ENCODE measurements around the gene MAPK4.

The MAPK4 gene

GRCh38 chr18:50721451-50722120 lies 161.7 kb downstream of the MAPK4 start:
- no peaks in the 10 kb centered on the region for H3K36me3 ChIP-seq (ENCODE audit: control insufficient read depth, insufficient read depth, low read length)
- no peak overlapping the region for H3K27ac ChIP-seq (ENCODE audit: low read depth, low read length)
- no peak overlapping the region for H3K4me3 ChIP-seq (ENCODE audit: low read depth, low read length)
- H3K27me3 ChIP-seq (ENCODE audit: control insufficient read depth, insufficient read depth, low read length), result no peaks in the 10 kb centered on the region
- peaks cover 5% of the 10 kb centered on the region for H3K4me1 ChIP-seq (ENCODE audit: control insufficient read depth, insufficient read depth, low read length)
- no peaks in the 10 kb centered on the region for H3K9me3 ChIP-seq (ENCODE audit: control insufficient read depth, insufficient read depth, low read length)
- no peak overlapping the region; the same call in 1 of the 2 replicates for H3K9ac ChIP-seq (ENCODE audit: low read depth, low read length)

- Histone ChIP-seq H3K4me1 (ENCODE audit: control insufficient read depth, insufficient read depth, low read length) (peaks cover 7% of the 10 kb centered on the region), H3K27ac (ENCODE audit: low read depth, low read length) (no peak overlapping the region), H3K27me3 (ENCODE audit: control insufficient read depth, insufficient read depth, low read length) (no peaks in the 10 kb centered on the region)
Measured at GRCh38 chr18:50722311-50722710, 162.4 kb downstream of the MAPK4 start.

DNA sequence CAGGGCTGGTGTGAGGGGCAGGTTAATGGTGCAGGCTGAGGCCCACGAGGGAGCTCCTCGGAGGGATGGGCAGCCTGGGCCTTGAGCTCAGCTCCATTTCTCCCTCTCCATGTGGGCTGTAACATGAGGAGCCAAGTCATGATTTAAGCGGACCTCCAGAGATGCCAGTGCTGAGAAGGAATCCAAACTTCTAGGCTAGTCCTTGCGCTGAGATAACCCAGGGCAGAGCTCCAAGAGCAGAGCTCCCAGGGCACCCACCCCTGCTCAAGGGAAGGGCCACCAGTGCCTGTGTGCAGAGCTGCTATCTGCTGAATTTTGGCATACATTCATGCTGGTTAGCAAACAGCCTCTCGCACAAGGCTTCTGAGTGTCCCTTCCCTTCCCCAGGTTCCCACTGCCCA lies 164.9 kb downstream of the MAPK4 start:
- no peaks in the 10 kb centered on the region for H3K36me3 ChIP-seq (ENCODE audit: control insufficient read depth, insufficient read depth, low read length)
- H3K27me3 ChIP-seq (ENCODE audit: control insufficient read depth, insufficient read depth, low read length), result no peaks in the 10 kb centered on the region
- no peak overlapping the region for H3K9ac ChIP-seq (ENCODE audit: low read depth, low read length)
- H3K4me1 ChIP-seq (ENCODE audit: control insufficient read depth, insufficient read depth, low read length), result peaks cover 7% of the 10 kb centered on the region
- H3K9me3 ChIP-seq (ENCODE audit: control insufficient read depth, insufficient read depth, low read length), result no peaks in the 10 kb centered on the region
- H3K27ac ChIP-seq (ENCODE audit: low read depth, low read length), result no peak overlapping the region
- no peak overlapping the region for H3K4me3 ChIP-seq (ENCODE audit: low read depth, low read length)

More at GRCh38 chr18:50722311-50722710, 162.4 kb downstream of the MAPK4 start:
- Histone ChIP-seq H3K9ac (ENCODE audit: low read depth, low read length) (no peak overlapping the region), H3K36me3 (ENCODE audit: control insufficient read depth, insufficient read depth, low read length) (no peaks in the 10 kb centered on the region), H3K4me3 (ENCODE audit: low read depth, low read length) (no peak overlapping the region), H3K9me3 (ENCODE audit: control insufficient read depth, insufficient read depth, low read length) (no peaks in the 10 kb centered on the region)

- Histone ChIP-seq H3K36me3 (ENCODE audit: control insufficient read depth, insufficient read depth, low read length) (no peaks in the 10 kb centered on the region), H3K4me1 (ENCODE audit: control insufficient read depth, insufficient read depth, low read length) (peaks cover 7% of the 10 kb centered on the region), H3K4me3 (ENCODE audit: low read depth, low read length) (no peak overlapping the region), H3K9me3 (ENCODE audit: control insufficient read depth, insufficient read depth, low read length) (no peaks in the 10 kb centered on the region), H3K27ac (ENCODE audit: low read depth, low read length) (no peak overlapping the region), H3K27me3 (ENCODE audit: control insufficient read depth, insufficient read depth, low read length) (no peaks in the 10 kb centered on the region), H3K9ac (ENCODE audit: low read depth, low read length) (no peak overlapping the region)
Measured at GRCh38 chr18:50726960-50727589, 167.2 kb downstream of the MAPK4 start.

DNA sequence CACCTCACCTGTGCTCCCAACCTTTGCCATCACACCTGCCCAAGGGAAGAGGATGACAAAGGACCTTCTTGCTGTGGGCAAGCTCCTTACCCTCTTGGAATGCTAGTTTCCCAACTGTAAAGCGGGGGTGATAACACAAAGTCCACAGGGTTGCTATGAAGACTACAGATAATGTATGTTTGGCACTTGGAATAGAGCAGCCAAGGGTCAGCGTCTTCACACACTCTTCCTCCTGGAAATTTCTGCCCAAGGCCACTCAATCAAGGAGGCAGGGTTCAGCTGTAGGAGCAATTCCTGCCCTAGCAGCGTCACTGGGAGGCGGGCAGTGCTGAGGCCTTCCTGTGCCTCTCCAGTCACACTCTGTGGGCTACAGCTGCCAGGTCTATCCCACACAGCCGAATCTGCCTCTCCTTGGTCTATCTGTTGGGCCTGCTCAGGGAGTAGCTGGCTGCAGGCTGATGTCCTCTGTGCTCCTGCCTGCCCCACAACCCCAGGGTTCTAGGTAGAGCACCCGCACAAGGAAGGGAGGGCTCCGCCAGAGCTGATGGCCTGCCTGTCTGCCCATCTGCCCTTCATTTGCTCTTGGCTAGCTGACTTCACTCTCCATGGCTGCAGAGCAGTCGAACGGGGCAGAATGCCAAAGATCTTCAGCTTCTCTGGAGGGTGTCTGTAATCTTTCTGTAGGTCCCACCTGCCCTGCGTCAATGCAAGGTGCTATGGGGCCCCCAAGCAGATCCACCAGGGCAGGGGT lies 168.0 kb downstream of the MAPK4 start:
- Histone ChIP-seq H3K4me3 (ENCODE audit: low read depth, low read length) (no peak overlapping the region), H3K27me3 (ENCODE audit: control insufficient read depth, insufficient read depth, low read length) (no peaks in the 10 kb centered on the region), H3K36me3 (ENCODE audit: control insufficient read depth, insufficient read depth, low read length) (no peaks in the 10 kb centered on the region), H3K4me1 (ENCODE audit: control insufficient read depth, insufficient read depth, low read length) (peaks cover 7% of the 10 kb centered on the region), H3K9me3 (ENCODE audit: control insufficient read depth, insufficient read depth, low read length) (no peaks in the 10 kb centered on the region), H3K27ac (ENCODE audit: low read depth, low read length) (no peak overlapping the region), H3K9ac (ENCODE audit: low read depth, low read length) (no peak overlapping the region)

- no peaks in the 10 kb centered on the region for H3K27me3 ChIP-seq (ENCODE audit: control insufficient read depth, insufficient read depth, low read length)
- H3K4me3 ChIP-seq (ENCODE audit: low read depth, low read length), result no peak overlapping the region
- H3K9me3 ChIP-seq (ENCODE audit: control insufficient read depth, insufficient read depth, low read length), result no peaks in the 10 kb centered on the region
- H3K4me1 ChIP-seq (ENCODE audit: control insufficient read depth, insufficient read depth, low read length), result peaks cover 7% of the 10 kb centered on the region
- H3K36me3 ChIP-seq (ENCODE audit: control insufficient read depth, insufficient read depth, low read length), result no peaks in the 10 kb centered on the region
- no peak overlapping the region for H3K9ac ChIP-seq (ENCODE audit: low read depth, low read length)
- H3K27ac ChIP-seq (ENCODE audit: low read depth, low read length), result no peak overlapping the region
Measured at GRCh38 chr18:50729376-50729775, 169.5 kb downstream of the MAPK4 start.

DNA sequence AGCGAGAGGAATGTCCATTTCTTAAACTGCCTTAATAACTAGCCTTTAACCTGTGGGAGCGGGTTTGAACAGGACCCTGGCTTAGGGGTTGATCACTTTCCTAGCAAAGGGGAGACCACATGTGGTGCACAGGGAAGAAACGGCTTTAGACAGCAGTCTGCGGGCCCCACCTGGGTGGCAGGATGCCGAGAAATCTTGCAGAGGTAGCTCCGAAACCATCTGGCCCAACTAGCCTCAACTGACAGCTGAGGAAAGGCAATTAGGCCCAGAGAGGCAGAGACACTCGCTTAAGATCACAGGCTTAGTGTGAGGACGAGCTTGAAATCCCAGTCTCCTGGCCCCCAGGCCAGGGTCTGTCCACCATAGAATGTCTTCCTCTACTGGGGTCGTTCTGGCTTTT lies 170.1 kb downstream of the MAPK4 start:
- Histone ChIP-seq H3K9me3 (ENCODE audit: control insufficient read depth, insufficient read depth, low read length) (no peaks in the 10 kb centered on the region), H3K27me3 (ENCODE audit: control insufficient read depth, insufficient read depth, low read length) (no peaks in the 10 kb centered on the region), H3K4me1 (ENCODE audit: control insufficient read depth, insufficient read depth, low read length) (peaks cover 7% of the 10 kb centered on the region), H3K36me3 (ENCODE audit: control insufficient read depth, insufficient read depth, low read length) (no peaks in the 10 kb centered on the region), H3K9ac (ENCODE audit: low read depth, low read length) (no peak overlapping the region), H3K27ac (ENCODE audit: low read depth, low read length) (no peak overlapping the region), H3K4me3 (ENCODE audit: low read depth, low read length) (no peak overlapping the region)

GRCh38 chr18:50734342-50734741 lies 174.5 kb downstream of the MAPK4 start:
- H3K27me3 ChIP-seq (ENCODE audit: control insufficient read depth, insufficient read depth, low read length), result no peaks in the 10 kb centered on the region
- H3K27ac ChIP-seq (ENCODE audit: low read depth, low read length), result no peak overlapping the region
- no peak overlapping the region for H3K4me3 ChIP-seq (ENCODE audit: low read depth, low read length)
- H3K36me3 ChIP-seq (ENCODE audit: control insufficient read depth, insufficient read depth, low read length), result no peaks in the 10 kb centered on the region
- no peak overlapping the region for H3K9ac ChIP-seq (ENCODE audit: low read depth, low read length)
- H3K9me3 ChIP-seq (ENCODE audit: control insufficient read depth, insufficient read depth, low read length), result no peaks in the 10 kb centered on the region
- H3K4me1 ChIP-seq (ENCODE audit: control insufficient read depth, insufficient read depth, low read length), result no peaks in the 10 kb centered on the region

- Histone ChIP-seq H3K9me3 (ENCODE audit: control insufficient read depth, insufficient read depth, low read length) (no peaks in the 10 kb centered on the region), H3K9ac (ENCODE audit: low read depth, low read length) (no peak overlapping the region), H3K4me3 (ENCODE audit: low read depth, low read length) (no peak overlapping the region), H3K27me3 (ENCODE audit: control insufficient read depth, insufficient read depth, low read length) (no peaks in the 10 kb centered on the region), H3K4me1 (ENCODE audit: control insufficient read depth, insufficient read depth, low read length) (no peaks in the 10 kb centered on the region), H3K36me3 (ENCODE audit: control insufficient read depth, insufficient read depth, low read length) (no peaks in the 10 kb centered on the region), H3K27ac (ENCODE audit: low read depth, low read length) (no peak overlapping the region)
Measured at GRCh38 chr18:50734886-50735285, 175.0 kb downstream of the MAPK4 start.

- Histone ChIP-seq H3K4me3 (ENCODE audit: low read depth, low read length) (no peak overlapping the region), H3K36me3 (ENCODE audit: control insufficient read depth, insufficient read depth, low read length) (no peaks in the 10 kb centered on the region), H3K27me3 (ENCODE audit: control insufficient read depth, insufficient read depth, low read length) (no peaks in the 10 kb centered on the region), H3K27ac (ENCODE audit: low read depth, low read length) (no peak overlapping the region), H3K9me3 (ENCODE audit: control insufficient read depth, insufficient read depth, low read length) (no peaks in the 10 kb centered on the region), H3K9ac (ENCODE audit: low read depth, low read length) (no peak overlapping the region), H3K4me1 (ENCODE audit: control insufficient read depth, insufficient read depth, low read length) (no peaks in the 10 kb centered on the region)
Measured at GRCh38 chr18:50737127-50737526, 177.2 kb downstream of the MAPK4 start.

Measured in HUES48 (cell line).